SK-N-SH treated with all-trans-retinoic acid at 6 μM for 48 hours (cell line): ENCODE measurements around the gene MRPL48.

Source experiments
- ARNTL ChIP-seq: fragments of 450-650 bp; formaldehyde crosslinking; IDR thresholded peaks from 2 replicates; pipeline ENCODE4 v1.5.0; 2020; ENCODE audit warnings: low read depth, mild to moderate bottlenecking, moderate library complexity, borderline replicate concordance
- BACH2 ChIP-seq: fragments of 250-450 bp; sonication (Bioruptor Pico); IDR thresholded peaks from 2 replicates; pipeline ENCODE4 v1.9.0; 2021; ENCODE audit warnings: mild to moderate bottlenecking, borderline replicate concordance
- CREB5 ChIP-seq: fragments of 250-450 bp; sonication (Bioruptor Pico); IDR thresholded peaks from 2 replicates; pipeline ENCODE4 v1.5.1; 2020; ENCODE audit warnings: low read depth, mild to moderate bottlenecking, moderate library complexity
- PATZ1 ChIP-seq: fragments of 250-450 bp; sonication (Bioruptor Pico); IDR thresholded peaks from 2 replicates; pipeline ENCODE4 v1.8.0; 2020; ENCODE audit warnings: mild to moderate bottlenecking, moderate library complexity, borderline replicate concordance
- SNAI2 ChIP-seq: fragments of 250-450 bp; sonication (Bioruptor Pico); IDR thresholded peaks from 2 replicates; pipeline ENCODE4 v1.5.0; 2020; ENCODE audit warnings: mild to moderate bottlenecking, moderate library complexity
- TSHZ2 ChIP-seq: fragments of 250-450 bp; sonication (Bioruptor Pico); IDR thresholded peaks from 2 replicates; pipeline ENCODE4 v1.5.0; 2020; ENCODE audit warnings: mild to moderate bottlenecking, moderate library complexity
- ZC3H10 ChIP-seq: fragments of 250-450 bp; sonication (Bioruptor Pico); IDR thresholded peaks from 2 replicates; pipeline ENCODE4 v1.5.1; 2021; ENCODE audit warnings: mild to moderate bottlenecking, moderate library complexity
- ZFP3 ChIP-seq: fragments of 250-450 bp; sonication (Bioruptor Pico); IDR thresholded peaks from 2 replicates; pipeline ENCODE4 v1.5.0; 2020; ENCODE audit warnings: mild to moderate bottlenecking, moderate library complexity
- ZFP30 ChIP-seq: fragments of 450-650 bp; formaldehyde crosslinking; IDR thresholded peaks from 2 replicates; pipeline ENCODE4 v1.5.0; 2022; ENCODE audit warnings: mild to moderate bottlenecking, moderate library complexity
- ZNF565 ChIP-seq: fragments of 450-650 bp; formaldehyde crosslinking; conservative IDR thresholded peaks from 2 replicates; pipeline ENCODE4 v1.5.0; 2020; ENCODE audit warnings: low read depth, mild to moderate bottlenecking, moderate library complexity

GRCh38 chr11:73814812-73815211, 27.1 kb downstream of the MRPL48 start:
- TF ChIP-seq CREB5 (CRISPR knock-in tag) (no peak), PATZ1 (CRISPR knock-in tag) (no peak), ZC3H10 (no peak), BACH2 (CRISPR knock-in tag) (no peak), ZFP3 (CRISPR knock-in tag) (no peak), ZNF565 (CRISPR knock-in tag) (no peak), ARNTL (no peak), TSHZ2 (CRISPR knock-in tag) (no peak), SNAI2 (CRISPR knock-in tag) (no peak), ZFP30 (no peak)
